BLaER1 (cell line): ENCODE measurements around the gene PSMD4.

ENCODE experiments used
- H3K27ac ChIP-seq: shearing (Covaris generic); formaldehyde crosslinking; 2 replicates; pipeline ENCODE4 v1.8.1; 2022
- H3K27me3 ChIP-seq: shearing (Covaris generic); formaldehyde crosslinking; 2 replicates; pipeline ENCODE4 v1.8.1; 2022
- H3K36me3 ChIP-seq: shearing (Covaris generic); formaldehyde crosslinking; 2 replicates; pipeline ENCODE4 v1.8.1; 2022
- H3K4me1 ChIP-seq: shearing (Covaris generic); formaldehyde crosslinking; 2 replicates; pipeline ENCODE4 v1.8.1; 2022
- H3K4me2 ChIP-seq: shearing (Covaris generic); formaldehyde crosslinking; 2 replicates; pipeline ENCODE4 v1.8.1; 2022
- H3K4me3 ChIP-seq: shearing (Covaris generic); formaldehyde crosslinking; 2 replicates; pipeline ENCODE4 v1.8.1; 2022
- H3K9ac ChIP-seq: shearing (Covaris generic); formaldehyde crosslinking; 2 replicates; pipeline ENCODE4 v1.8.1; 2022
- H3K9me3 ChIP-seq: shearing (Covaris generic); formaldehyde crosslinking; 2 replicates; pipeline ENCODE4 v1.8.1; 2022
- H4K20me1 ChIP-seq: shearing (Covaris generic); formaldehyde crosslinking; 2 replicates; pipeline ENCODE4 v1.8.1; 2022
- Cebpa-rat ChIP-seq: shearing (Covaris generic); IDR thresholded peaks from 2 replicates; pipeline ENCODE4 v1.8.1; 2022

The PSMD4 gene

DNA sequence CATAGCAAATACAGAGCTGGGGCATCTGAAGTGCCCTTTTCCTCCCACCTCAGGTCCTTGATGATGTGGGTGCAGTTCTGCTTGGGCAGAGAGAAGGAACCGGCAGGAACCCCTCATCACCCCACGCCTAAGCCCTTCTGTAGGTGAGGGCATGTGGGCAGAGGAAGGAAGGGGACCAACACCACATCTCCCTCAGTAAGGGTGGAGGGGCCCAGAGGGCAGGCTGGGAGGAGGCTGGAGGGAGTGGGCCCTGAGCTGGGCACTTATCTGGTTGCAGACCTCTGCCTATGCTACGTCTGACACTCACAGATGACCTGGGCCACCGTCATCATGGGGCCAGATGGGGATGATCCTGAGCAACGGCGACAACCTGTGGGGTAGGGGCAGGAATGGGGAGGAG is 38.6 kb downstream of the PSMD4 start:
- Histone ChIP-seq H3K27me3 (no peaks in the 10 kb centered on the region), H3K9me3 (no peaks in the 10 kb centered on the region), H3K4me1 (peaks cover 72% of the 10 kb centered on the region), H3K27ac (peak overlapping the region; percentile 90), H3K4me2 (peak overlapping the region; percentile 93), H3K9ac (peak overlapping the region; percentile 64), H3K36me3 (peaks cover 84% of the 10 kb centered on the region), H4K20me1 (peaks cover 45% of the 10 kb centered on the region), H3K4me3 (peak overlapping the region; percentile 54)
- TF ChIP-seq Cebpa-rat: no peak

DNA sequence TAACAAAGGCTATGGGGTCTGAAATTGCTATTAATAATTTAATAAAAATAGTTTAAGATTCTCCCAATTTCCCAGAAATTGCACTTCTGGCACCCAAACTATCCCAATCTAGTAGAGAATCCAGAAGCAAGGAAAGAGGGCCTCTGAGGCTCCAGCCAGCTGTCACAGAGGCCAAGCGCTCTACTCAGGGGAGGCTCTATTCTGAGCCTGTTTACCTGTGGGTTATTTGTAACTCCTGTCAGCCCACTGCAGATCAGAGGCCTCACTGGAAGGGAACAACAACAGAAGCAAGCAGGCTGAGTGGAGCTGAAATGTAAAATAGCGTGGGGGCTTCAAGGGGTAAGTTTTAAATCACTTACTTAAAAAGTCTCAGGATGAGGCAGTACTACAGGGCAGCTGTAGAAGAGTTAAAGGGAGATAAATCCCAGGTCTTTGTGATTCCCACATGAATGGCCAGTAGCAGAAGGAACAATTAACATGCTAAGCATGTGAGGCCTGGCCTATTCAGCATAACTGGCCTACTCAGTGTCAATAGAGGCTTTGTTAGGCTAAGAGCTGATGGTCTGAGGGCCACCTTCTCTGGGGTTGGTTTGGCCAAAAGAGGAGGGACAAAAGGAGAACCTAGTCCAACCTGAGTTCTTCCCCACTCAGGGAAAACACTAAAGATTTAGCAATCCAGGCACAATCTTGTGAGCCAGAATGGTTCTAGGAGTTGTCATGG is 40.4 kb downstream of the PSMD4 start:
- Histone ChIP-seq H3K4me1 (peaks cover 53% of the 10 kb centered on the region), H3K4me3 (no peak overlapping the region), H3K27ac (peak overlapping the region; percentile 90; the same call in 1 of the 2 replicates), H3K4me2 (peak overlapping the region; percentile 93), H3K36me3 (peaks cover 84% of the 10 kb centered on the region), H3K9me3 (no peaks in the 10 kb centered on the region), H3K27me3 (no peaks in the 10 kb centered on the region), H4K20me1 (peaks cover 26% of the 10 kb centered on the region), H3K9ac (no peak overlapping the region)
- TF ChIP-seq Cebpa-rat: no peak

DNA sequence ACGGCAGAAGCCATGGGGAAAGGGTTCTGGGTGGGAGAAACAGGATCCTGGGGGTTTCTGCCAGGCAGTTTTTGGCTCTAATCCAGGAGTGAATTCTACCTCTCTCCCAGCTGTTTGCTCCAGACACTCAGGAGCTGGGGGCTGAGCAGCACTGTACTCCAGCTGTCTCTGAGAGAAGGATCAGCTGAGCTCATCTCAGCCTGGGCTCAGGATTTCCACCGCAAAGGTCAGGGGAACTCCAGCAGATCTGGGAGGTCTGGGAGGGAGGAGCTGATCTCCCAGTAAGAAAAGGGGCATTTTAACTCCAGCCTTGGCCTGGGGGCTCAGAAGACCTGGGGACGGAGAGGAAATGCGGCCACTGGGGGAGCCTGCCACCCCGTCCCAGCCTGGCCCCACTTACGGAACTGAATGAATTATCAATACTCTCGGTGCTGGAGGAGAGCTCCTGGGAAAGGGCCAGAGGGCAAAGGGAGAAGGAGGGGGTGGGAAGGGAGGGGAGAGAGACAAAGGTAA is 55.3 kb downstream of the PSMD4 start:
- Histone ChIP-seq H3K27ac (no peak overlapping the region; the same call in 1 of the 2 replicates), H3K4me1 (peaks cover 19% of the 10 kb centered on the region), H3K36me3 (peaks cover 100% of the 10 kb centered on the region), H3K4me2 (no peak overlapping the region), H3K9ac (peak overlapping the region; percentile 18; the same call in 1 of the 2 replicates), H4K20me1 (peaks cover 66% of the 10 kb centered on the region), H3K4me3 (no peak overlapping the region), H3K9me3 (no peaks in the 10 kb centered on the region), H3K27me3 (no peaks in the 10 kb centered on the region)
- no peak for TF ChIP-seq Cebpa-rat

DNA sequence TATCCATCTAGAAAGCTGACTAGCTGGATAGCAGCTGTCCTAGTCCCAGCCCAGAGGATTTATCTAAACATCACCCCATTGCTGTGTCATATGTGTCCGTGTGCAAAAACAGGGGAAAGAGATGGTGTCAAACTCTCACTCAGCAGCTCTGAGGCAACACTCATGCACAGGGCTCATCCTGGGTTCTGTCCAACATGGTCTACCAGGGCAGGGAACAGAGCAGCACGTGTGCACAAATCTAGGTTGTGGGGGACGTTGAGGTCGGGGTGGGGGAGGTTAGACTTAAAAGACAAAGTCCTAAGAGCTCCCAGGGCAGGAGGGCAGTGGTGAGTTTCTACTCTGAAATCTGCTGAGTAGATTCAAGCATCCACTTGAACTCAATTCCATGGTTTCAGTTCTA is 56.5 kb downstream of the PSMD4 start:
- no peak for TF ChIP-seq Cebpa-rat
- Histone ChIP-seq H3K9me3 (no peaks in the 10 kb centered on the region), H3K27ac (no peak overlapping the region), H3K9ac (no peak overlapping the region), H3K4me2 (no peak overlapping the region), H4K20me1 (peaks cover 77% of the 10 kb centered on the region), H3K4me1 (peaks cover 24% of the 10 kb centered on the region), H3K36me3 (peaks cover 100% of the 10 kb centered on the region), H3K4me3 (no peak overlapping the region), H3K27me3 (no peaks in the 10 kb centered on the region)

DNA sequence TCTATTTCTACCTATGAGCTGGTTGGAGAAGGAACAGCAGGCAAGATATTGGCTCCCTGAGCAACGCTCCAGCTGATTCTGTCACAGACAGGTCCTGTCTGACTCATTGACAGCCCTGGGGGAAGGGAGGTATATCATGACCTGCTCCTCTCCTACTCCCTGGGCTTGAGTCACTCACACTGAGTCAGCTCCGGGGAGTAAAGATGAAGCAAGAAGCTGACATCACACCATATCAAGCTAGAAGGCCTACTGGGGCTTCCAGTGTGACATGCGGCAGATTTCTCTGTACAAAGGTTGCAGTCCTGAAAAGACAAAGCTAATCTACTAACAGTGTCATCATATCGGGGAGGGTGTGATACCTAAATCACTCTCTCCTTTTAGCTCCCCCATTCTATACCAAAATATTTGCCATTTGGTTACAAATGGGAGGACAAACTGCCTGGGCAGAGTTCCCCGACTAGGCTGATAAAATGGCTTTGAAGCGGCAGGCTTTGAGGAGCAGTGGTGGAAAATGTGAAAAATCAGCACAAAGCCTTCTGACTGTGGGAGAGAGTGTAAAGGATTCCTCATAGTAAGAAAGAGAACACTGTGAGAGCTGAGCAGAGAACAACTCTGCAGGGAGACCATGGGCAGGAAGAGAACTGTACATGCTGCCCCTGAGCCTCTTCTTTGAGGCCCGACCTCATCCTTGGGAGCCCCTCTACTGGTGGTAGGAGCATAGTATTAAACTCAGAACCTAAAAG is 57.2 kb downstream of the PSMD4 start:
- Histone ChIP-seq H3K27ac (no peak overlapping the region), H3K27me3 (no peaks in the 10 kb centered on the region), H3K36me3 (peaks cover 100% of the 10 kb centered on the region), H3K9me3 (no peaks in the 10 kb centered on the region), H4K20me1 (peaks cover 84% of the 10 kb centered on the region), H3K9ac (no peak overlapping the region), H3K4me3 (no peak overlapping the region), H3K4me1 (peaks cover 24% of the 10 kb centered on the region), H3K4me2 (no peak overlapping the region)
- TF ChIP-seq Cebpa-rat: no peak

DNA sequence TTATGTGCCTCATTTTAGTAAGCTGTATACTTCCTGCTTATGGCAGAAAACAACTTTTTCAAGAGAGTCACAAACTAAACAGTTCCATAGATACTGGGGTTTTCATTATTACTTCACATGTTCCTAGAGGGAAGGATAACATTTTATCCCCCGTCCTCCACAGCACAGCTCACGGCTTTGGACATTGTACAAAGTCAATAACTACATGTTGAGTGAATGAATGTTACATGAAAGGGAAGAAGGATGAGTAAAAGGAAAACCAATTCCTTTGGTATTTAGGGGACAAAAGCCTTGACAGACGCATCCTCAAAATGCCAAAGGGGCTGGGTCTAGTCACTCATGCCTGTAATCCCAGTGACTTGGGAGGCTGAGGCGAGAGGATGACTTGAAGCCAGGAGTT is 57.9 kb downstream of the PSMD4 start:
- Histone ChIP-seq H3K27me3 (no peaks in the 10 kb centered on the region), H3K36me3 (peaks cover 100% of the 10 kb centered on the region), H3K9ac (no peak overlapping the region), H3K4me3 (no peak overlapping the region), H4K20me1 (peaks cover 88% of the 10 kb centered on the region), H3K9me3 (no peaks in the 10 kb centered on the region), H3K4me1 (peaks cover 24% of the 10 kb centered on the region), H3K27ac (no peak overlapping the region), H3K4me2 (peak overlapping the region; percentile 25; the same call in 1 of the 2 replicates)
- no peak for TF ChIP-seq Cebpa-rat

DNA sequence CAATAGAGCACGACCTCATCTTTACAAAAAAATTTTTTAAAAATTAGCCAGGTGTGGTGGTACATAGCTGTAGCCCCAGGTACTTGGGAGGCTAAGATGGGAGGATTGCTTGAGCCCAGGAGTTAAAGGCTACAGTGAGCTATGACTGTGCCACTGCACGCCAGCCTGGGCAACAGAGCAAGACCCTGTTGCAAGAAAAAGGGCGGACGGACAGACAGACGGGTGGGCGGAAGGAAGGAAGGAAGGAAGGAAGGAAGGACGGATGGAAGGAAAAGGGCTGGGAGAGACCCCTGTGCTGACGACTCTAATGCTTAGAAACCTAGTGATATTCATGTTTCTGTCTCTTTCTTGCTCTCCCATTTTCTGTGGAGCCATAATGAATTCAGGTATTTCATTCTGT is 58.3 kb downstream of the PSMD4 start:
- no peak overlapping the region for H3K4me3 ChIP-seq
- TF ChIP-seq Cebpa-rat: no peak
- H3K4me1 ChIP-seq: peaks cover 24% of the 10 kb centered on the region

DNA sequence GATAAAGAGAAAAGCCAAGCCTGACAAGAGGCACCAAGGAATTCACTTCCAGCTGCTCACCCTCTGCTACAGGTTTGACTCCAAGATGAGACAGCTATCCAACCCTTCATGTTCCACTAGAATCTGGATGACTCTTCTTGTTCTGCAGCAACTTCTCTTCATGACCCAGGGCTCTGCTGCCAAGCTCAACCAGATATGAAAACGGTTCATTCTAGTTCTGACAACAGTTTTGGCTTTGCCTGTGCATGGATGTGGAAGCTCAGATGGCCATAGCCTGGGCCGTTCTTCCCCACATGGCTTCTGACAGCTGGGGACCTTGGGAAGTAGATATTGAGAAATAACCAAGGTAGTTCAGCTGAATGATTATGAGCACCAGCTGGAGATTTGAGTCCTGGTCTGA is 59.0 kb downstream of the PSMD4 start:
- Histone ChIP-seq H3K4me2 (peak overlapping the region; percentile 25), H4K20me1 (peaks cover 81% of the 10 kb centered on the region), H3K4me1 (peaks cover 24% of the 10 kb centered on the region), H3K36me3 (peaks cover 97% of the 10 kb centered on the region), H3K4me3 (no peak overlapping the region), H3K9ac (no peak overlapping the region), H3K27ac (no peak overlapping the region), H3K9me3 (no peaks in the 10 kb centered on the region), H3K27me3 (no peaks in the 10 kb centered on the region)
- TF ChIP-seq Cebpa-rat: no peak

More for the DNA sequence above, 58.3 kb downstream of the PSMD4 start:
- Histone ChIP-seq H3K9me3 (no peaks in the 10 kb centered on the region), H4K20me1 (peaks cover 88% of the 10 kb centered on the region), H3K27ac (no peak overlapping the region), H3K4me2 (peak overlapping the region; percentile 25), H3K27me3 (no peaks in the 10 kb centered on the region), H3K36me3 (peaks cover 100% of the 10 kb centered on the region), H3K9ac (no peak overlapping the region)

DNA sequence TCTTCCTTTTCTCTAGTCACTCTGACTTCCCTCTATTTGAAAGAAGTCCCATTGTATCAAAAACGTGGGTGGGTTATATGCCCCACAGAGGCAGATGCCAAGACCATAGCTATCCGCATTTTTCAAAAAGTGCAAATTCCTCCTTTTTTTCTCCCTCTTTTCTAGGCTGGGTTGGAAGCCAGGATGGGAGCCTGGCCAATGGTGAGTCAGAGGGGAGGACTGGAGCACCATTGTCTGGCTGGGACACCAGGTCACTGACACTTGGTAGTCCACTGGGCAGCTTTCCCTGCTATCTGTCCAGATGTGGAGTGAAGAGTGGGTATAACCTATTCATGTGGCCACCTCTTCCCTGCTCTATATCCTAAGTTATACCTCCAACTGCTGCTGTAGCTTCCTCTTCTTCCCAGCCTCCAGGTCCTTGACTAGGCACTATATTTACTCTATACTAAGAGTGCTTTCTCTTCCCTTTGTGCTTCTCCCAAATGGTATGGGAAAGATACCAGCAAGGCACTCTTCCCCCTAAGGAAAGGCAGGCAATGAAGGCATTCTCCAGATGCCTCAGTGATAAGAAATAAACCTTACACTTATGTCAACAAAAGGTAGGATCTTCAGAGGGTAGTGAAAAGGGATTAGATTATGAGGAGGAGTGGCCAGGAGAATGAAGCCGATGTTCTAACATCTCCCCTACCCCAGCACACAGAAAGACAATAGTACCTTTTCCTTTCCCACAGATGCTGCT is 59.8 kb downstream of the PSMD4 start:
- H4K20me1 ChIP-seq: peaks cover 79% of the 10 kb centered on the region
- H3K9ac ChIP-seq: no peak overlapping the region

More for the DNA sequence above, 59.8 kb downstream of the PSMD4 start:
- Histone ChIP-seq H3K4me3 (no peak overlapping the region), H3K4me2 (no peak overlapping the region), H3K4me1 (peaks cover 24% of the 10 kb centered on the region), H3K27ac (no peak overlapping the region), H3K9me3 (no peaks in the 10 kb centered on the region), H3K36me3 (peaks cover 97% of the 10 kb centered on the region), H3K27me3 (no peaks in the 10 kb centered on the region)
- TF ChIP-seq Cebpa-rat: no peak
